CD14-positive monocyte (primary cell): ENCODE data around the gene SRRM5. TPM values are rescaled to one million over a fixed set of nuclear protein-coding genes. Genes with fewer than 3 reads are reported as not detected.

Experiments used
- DNase-seq, 3 donors: peaks; one replicate each; pipeline ENCODE4 v3.0.0-alpha.2; 2011 to 2022
- H2AFZ ChIP-seq: 2 replicates; pipeline ENCODE4 v1.6.0; 2012; ENCODE audit warnings: mild to moderate bottlenecking, low read depth, low read length, inconsistent platforms; ENCODE audit not compliant: insufficient read depth, poor library complexity, severe bottlenecking
- H3K27ac ChIP-seq, 2 donors: 1 replicate in 1 of 2; 2 replicates in 1 of 2; pipeline ENCODE4 v1.5.1; 2012 to 2013; ENCODE audit warnings: low read length in 2 of 2, control low read depth in 1 of 2, inconsistent platforms in 1 of 2, low read depth in 1 of 2, mild to moderate bottlenecking in 1 of 2
- H3K27me3 ChIP-seq, 2 donors: one replicate each; pipeline versions ENCODE4 v1.6.0 to v1.6.1; 2011 to 2013; ENCODE audit warnings: low read length in 2 of 2; ENCODE audit not compliant: control insufficient read depth in 2 of 2, insufficient read depth in 2 of 2
- H3K36me3 ChIP-seq, 2 donors: replicated peaks in 1 of 2; 1 replicate in 1 of 2; 2 replicates in 1 of 2; pipeline versions ENCODE4 v1.5.1 to v1.6.1; 2012 to 2013; ENCODE audit warnings: low read length in 2 of 2, control low read depth in 1 of 2, inconsistent platforms in 1 of 2, mild to moderate bottlenecking in 1 of 2; ENCODE audit not compliant: insufficient read depth in 2 of 2, control insufficient read depth in 1 of 2
- H3K4me1 ChIP-seq, 2 donors: 1 replicate in 1 of 2; 2 replicates in 1 of 2; pipeline versions ENCODE4 v1.5.1 to v1.6.1; 2012 to 2013; ENCODE audit warnings: low read length in 2 of 2, control low read depth in 1 of 2, inconsistent platforms in 1 of 2, mild to moderate bottlenecking in 1 of 2, moderate library complexity in 1 of 2; ENCODE audit not compliant: insufficient read depth in 2 of 2, control insufficient read depth in 1 of 2
- H3K4me2 ChIP-seq: replicated peaks from 2 replicates; pipeline ENCODE3; 2012; ENCODE audit warnings: low read length, moderate library complexity, mild to moderate bottlenecking; ENCODE audit not compliant: poor library complexity, severe bottlenecking; ENCODE audit errors: extremely low read depth
- H3K4me3 ChIP-seq, 3 experiments: fragments of 200-600 bp in 1 of 3; sonication (generic) in 1 of 3; replicated peaks in 1 of 3; 1 replicate in 2 of 3; 2 replicates in 1 of 3; pipeline ENCODE4 v1.5.1; 2011 to 2013; ENCODE audit warnings: low read length in 3 of 3, mild to moderate bottlenecking in 3 of 3, control low read depth in 2 of 3, low read depth in 2 of 3, inconsistent platforms in 1 of 3, moderate library complexity in 1 of 3
- H3K79me2 ChIP-seq: 2 replicates; pipeline ENCODE4 v1.6.0; 2012; ENCODE audit warnings: mild to moderate bottlenecking, control low read depth, inconsistent platforms, low read length, moderate library complexity; ENCODE audit not compliant: insufficient read depth
- H3K9ac ChIP-seq: 2 replicates; pipeline ENCODE4 v1.6.0; 2017; ENCODE audit warnings: low read length, mild to moderate bottlenecking; ENCODE audit not compliant: insufficient read depth, poor library complexity, severe bottlenecking
- H3K9me3 ChIP-seq, 2 donors: replicated peaks in 1 of 2; 1 replicate in 1 of 2; 2 replicates in 1 of 2; pipeline versions ENCODE4 v1.5.1 to v1.6.1; 2012 to 2013; ENCODE audit warnings: low read length in 2 of 2, control low read depth in 1 of 2; ENCODE audit not compliant: control insufficient read depth in 1 of 2, insufficient read depth in 1 of 2
- H4K20me1 ChIP-seq: 2 replicates; pipeline ENCODE4 v1.6.0; 2012; ENCODE audit warnings: mild to moderate bottlenecking, low read length, control low read depth, moderate library complexity; ENCODE audit not compliant: insufficient read depth
- H3K27ac Mint-ChIP-seq, 7 donors: one replicate each; pipeline ENCODE4 v1.8.0; 2020; ENCODE audit warnings: mild to moderate bottlenecking in 7 of 7, mixed read lengths in 7 of 7, moderate library complexity in 6 of 7, inconsistent platforms in 2 of 7
- H3K27me3 Mint-ChIP-seq, 3 donors: one replicate each; pipeline ENCODE4 v1.8.0; 2021 to 2022; ENCODE audit warnings: low read depth in 3 of 3, mild to moderate bottlenecking in 3 of 3, mixed read lengths in 3 of 3, moderate library complexity in 3 of 3, inconsistent platforms in 1 of 3
- H3K36me3 Mint-ChIP-seq, 2 donors: one replicate each; pipeline ENCODE4 v1.8.0; 2020; ENCODE audit warnings: mixed read lengths in 2 of 2, inconsistent platforms in 1 of 2, mild to moderate bottlenecking in 1 of 2
- H3K4me1 Mint-ChIP-seq: one replicate; pipeline ENCODE4 v1.8.0; 2020; ENCODE audit warnings: mild to moderate bottlenecking, mixed read lengths
- H3K4me3 Mint-ChIP-seq, 2 donors: one replicate each; pipeline ENCODE4 v1.8.0; 2020; ENCODE audit warnings: mild to moderate bottlenecking in 2 of 2, mixed read lengths in 2 of 2, moderate library complexity in 1 of 2
- H3K9me3 Mint-ChIP-seq, 7 donors: one replicate each; pipeline ENCODE4 v1.8.0; 2020 to 2022; ENCODE audit warnings: mixed read lengths in 7 of 7, mild to moderate bottlenecking in 6 of 7, moderate library complexity in 6 of 7, inconsistent platforms in 2 of 7
- WGBS: methylation state at CpG from one replicate; pipeline ENCODE4 v1.1.5; 2013; ENCODE audit warnings: missing lambda C conversion rate; ENCODE audit not compliant: insufficient coverage; 5-methylcytosine and 5-hydroxymethylcytosine counted together
- intact Hi-C, 2 donors: fragments of 100-400 bp; cut with micrococcal nuclease; formaldehyde crosslinking; loops; one replicate each; pipeline versions ENCODE4 v1.15.0 to v1.15.1; 2023
- polyA plus RNA-seq, 3 donors: library from polyadenylated mRNA; depleted of rRNA in 1 of 3; unstranded in 2 of 3; stranded (reverse) in 1 of 3; fragments of 300-500 nt in 2 of 3; fragments of >200 nt in 1 of 3; fragmentation: Illumina TruSeq in 2 of 3; gene quantifications; 1 replicate in 2 of 3; 2 replicates in 1 of 3; pipeline ENCODE4 v1.2.3, GENCODE V29; 2012 to 2021
- TF ChIP-seq, protein P1 (sequence below): fragments of 200-600 bp; IDR thresholded peaks from one replicate; pipeline ENCODE4 v1.8.0; 2022; ENCODE audit warnings: antibody characterized with exemption, mild to moderate bottlenecking

The SRRM5 gene
- polyA plus RNA-seq, 3 donors = 0.36 TPM; not detected in 2

DNA sequence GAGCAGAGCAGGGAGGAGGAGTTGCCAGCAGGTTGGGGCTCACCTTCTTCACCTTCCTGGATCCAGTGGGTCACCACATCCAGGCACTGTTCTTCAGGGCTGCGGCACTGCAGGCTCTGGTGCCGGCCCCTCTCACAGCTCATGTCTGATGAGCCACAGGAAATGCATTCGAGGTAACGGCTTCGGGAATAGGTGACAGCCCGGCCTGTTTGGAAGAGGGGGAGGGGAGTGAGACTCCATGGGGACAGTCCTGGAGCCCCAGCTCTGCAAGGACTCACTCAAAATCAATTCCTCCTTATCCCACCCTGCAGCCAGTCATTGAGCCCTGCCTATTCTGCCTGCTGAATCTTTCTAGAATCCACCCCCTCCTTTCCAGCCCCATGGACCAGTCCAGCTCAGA is 44.5 kb downstream of the SRRM5 start:
- Mint-ChIP-seq H3K27ac (peak overlapping the region in 5 of 7 donors; percentile 21 to 72 (median 68)), H3K4me1 (no peaks in the 10 kb centered on the region), H3K9me3 (peaks cover 6 to 16% (median 9%) of the 10 kb centered on the region in 7 donors), H3K4me3 (no peak overlapping the region), H3K27me3 (peaks cover 0 to 7% (median 0%) of the 10 kb centered on the region in 3 donors), H3K36me3 (peaks cover 88 to 99% of the 10 kb centered on the region in 2 donors)
- H3K36me3 ChIP-seq = peaks cover 94 to 100% of the 10 kb centered on the region in 2 donors
- peak in 1 of 3 donors; percentile 14 for DNase-seq
- peaks cover 70% of the 10 kb centered on the region for H3K79me2 ChIP-seq
- TF ChIP-seq, protein P1, sequence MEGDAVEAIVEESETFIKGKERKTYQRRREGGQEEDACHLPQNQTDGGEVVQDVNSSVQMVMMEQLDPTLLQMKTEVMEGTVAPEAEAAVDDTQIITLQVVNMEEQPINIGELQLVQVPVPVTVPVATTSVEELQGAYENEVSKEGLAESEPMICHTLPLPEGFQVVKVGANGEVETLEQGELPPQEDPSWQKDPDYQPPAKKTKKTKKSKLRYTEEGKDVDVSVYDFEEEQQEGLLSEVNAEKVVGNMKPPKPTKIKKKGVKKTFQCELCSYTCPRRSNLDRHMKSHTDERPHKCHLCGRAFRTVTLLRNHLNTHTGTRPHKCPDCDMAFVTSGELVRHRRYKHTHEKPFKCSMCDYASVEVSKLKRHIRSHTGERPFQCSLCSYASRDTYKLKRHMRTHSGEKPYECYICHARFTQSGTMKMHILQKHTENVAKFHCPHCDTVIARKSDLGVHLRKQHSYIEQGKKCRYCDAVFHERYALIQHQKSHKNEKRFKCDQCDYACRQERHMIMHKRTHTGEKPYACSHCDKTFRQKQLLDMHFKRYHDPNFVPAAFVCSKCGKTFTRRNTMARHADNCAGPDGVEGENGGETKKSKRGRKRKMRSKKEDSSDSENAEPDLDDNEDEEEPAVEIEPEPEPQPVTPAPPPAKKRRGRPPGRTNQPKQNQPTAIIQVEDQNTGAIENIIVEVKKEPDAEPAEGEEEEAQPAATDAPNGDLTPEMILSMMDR = no peak
- peaks cover 7 to 8% of the 10 kb centered on the region in 2 donors for H3K9me3 ChIP-seq
- no peak overlapping the region for H3K4me3 ChIP-seq
- no peak overlapping the region for H3K4me2 ChIP-seq
- intact Hi-C loops = no loop called here
- no peak overlapping the region for H3K9ac ChIP-seq
- H3K4me1 ChIP-seq = no peaks in the 10 kb centered on the region
- 100% methylated on average over 2 of the region's 6 CpGs for WGBS
- H3K27ac ChIP-seq = no peak overlapping the region
- H2AFZ ChIP-seq = no peak overlapping the region
- H3K27me3 ChIP-seq = no peaks in the 10 kb centered on the region
- peaks cover 100% of the 10 kb centered on the region for H4K20me1 ChIP-seq

DNA sequence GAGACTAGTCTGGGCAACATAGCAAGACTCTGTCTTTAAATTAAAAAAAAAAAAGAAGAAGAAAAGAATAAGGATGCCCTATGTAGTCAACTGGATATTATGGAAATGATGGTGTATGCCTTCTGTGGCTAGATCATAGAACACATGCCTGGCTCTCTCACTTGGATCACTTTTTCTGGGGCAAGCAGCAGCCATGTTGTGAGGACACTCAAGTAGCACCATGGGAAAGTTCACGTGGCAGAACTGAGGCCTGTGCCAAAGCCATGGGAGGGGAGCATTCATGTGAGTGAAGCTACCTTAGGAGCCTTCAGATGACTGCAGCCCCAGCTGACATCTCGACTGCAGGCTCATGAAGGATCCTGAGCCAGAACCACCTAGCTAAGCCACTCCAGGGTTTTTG is 46.1 kb downstream of the SRRM5 start:
- Mint-ChIP-seq H3K4me1 (no peaks in the 10 kb centered on the region), H3K36me3 (peaks cover 88 to 99% of the 10 kb centered on the region in 2 donors), H3K4me3 (no peak overlapping the region), H3K9me3 (peaks cover 6 to 19% (median 11%) of the 10 kb centered on the region in 7 donors), H3K27ac (peak overlapping the region in 3 of 7 donors; percentile 13 to 26 (median 18)), H3K27me3 (peaks cover 0 to 8% (median 0%) of the 10 kb centered on the region in 3 donors)
- H3K9ac ChIP-seq = no peak overlapping the region
- peaks cover 92 to 100% of the 10 kb centered on the region in 2 donors for H3K36me3 ChIP-seq
- H3K4me3 ChIP-seq = no peak overlapping the region
- 100% methylated on average over 1 of the region's 2 CpGs for WGBS
- H3K27me3 ChIP-seq = no peaks in the 10 kb centered on the region
- no peak overlapping the region for H3K27ac ChIP-seq
- H4K20me1 ChIP-seq = peaks cover 100% of the 10 kb centered on the region
- no peak overlapping the region for H2AFZ ChIP-seq
- no peak overlapping the region for H3K4me2 ChIP-seq
- peaks cover 80% of the 10 kb centered on the region for H3K79me2 ChIP-seq
- TF ChIP-seq, protein P1 = no peak
- peak in 1 of 3 donors; percentile 17 for DNase-seq
- H3K4me1 ChIP-seq = no peaks in the 10 kb centered on the region
- peaks cover 7 to 8% of the 10 kb centered on the region in 2 donors for H3K9me3 ChIP-seq
- intact Hi-C loops = no loop called here
